Coronary artery (tissue), 2 donors: ENCODE results near the gene TNPO3.

Experiments used
- DNase-seq: peaks from one replicate; pipeline ENCODE4 v3.0.0-alpha.2; 2017; ENCODE audit warnings: low spot score
- H3K27ac ChIP-seq, 2 donors: fragments of 200-600 bp; sonication (generic); one replicate each; pipeline ENCODE4 v1.5.1; 2016 to 2019
- H3K4me3 ChIP-seq: fragments of 200-600 bp; sonication (generic); 2 replicates; pipeline ENCODE4 v1.5.1; 2016; ENCODE audit warnings: mild to moderate bottlenecking, moderate library complexity
- CTCF ChIP-seq: fragments of 200-600 bp; sonication (generic); IDR thresholded peaks from one replicate; pipeline ENCODE4 v1.5.1; 2019; ENCODE audit warnings: antibody characterized with exemption

TNPO3 gene

GRCh38 chr7:129083525-129083924 is 28.6 kb upstream of the TNPO3 start:
- peak; percentile 5 for DNase-seq
- Histone ChIP-seq H3K27ac (no peak overlapping the region), H3K4me3 (no peak overlapping the region)
- no peak for TF ChIP-seq CTCF

DNA sequence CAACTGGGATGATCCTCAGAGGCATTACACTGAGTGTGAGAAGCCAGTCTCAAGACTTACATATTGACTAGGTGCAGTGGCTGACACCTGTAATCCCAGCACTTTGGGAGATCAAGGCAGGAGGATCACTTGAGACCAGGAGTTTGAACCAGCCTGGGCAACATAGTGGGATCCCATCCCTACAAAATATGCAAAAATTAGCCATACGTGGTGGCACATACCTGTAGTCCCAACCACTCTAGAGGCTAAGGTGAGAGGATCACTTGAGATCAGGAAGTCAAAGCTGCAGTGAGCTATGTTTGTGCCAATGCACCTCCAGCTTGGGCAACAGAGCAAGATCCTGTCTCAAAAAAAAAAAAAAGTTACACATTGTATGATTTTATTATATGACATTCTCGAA is 23.5 kb upstream of the TNPO3 start:
- DNase-seq: peak; percentile 14
- Histone ChIP-seq H3K27ac (no peak overlapping the region), H3K4me3 (no peak overlapping the region)
- no peak for TF ChIP-seq CTCF

DNA sequence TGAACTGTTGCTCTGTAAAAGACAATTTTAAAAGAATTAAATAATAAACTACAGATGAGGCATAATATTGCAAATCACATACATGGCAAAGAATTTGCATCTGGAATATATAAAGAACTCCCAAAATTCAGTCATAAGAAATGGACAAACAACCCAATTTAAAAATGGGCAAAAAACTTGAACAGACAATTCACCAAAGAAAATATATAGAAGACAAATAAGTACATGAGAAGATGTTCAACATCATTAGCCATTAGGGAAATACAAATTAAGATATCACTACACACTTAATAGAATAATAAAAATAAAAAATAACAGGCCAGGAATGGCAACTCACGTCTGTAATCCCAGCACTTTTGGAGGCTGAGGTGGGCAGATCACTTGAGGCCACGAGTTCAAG is 22.0 kb upstream of the TNPO3 start:
- no peak for DNase-seq
- no peak overlapping the region for H3K4me3 ChIP-seq
- no peak for TF ChIP-seq CTCF
- H3K27ac ChIP-seq: no peak overlapping the region

- DNase-seq: no peak
- Histone ChIP-seq H3K27ac (no peak overlapping the region), H3K4me3 (no peak overlapping the region)
- TF ChIP-seq CTCF: no peak
Observed at GRCh38 chr7:129074994-129075393, 20.1 kb upstream of the TNPO3 start.

DNA sequence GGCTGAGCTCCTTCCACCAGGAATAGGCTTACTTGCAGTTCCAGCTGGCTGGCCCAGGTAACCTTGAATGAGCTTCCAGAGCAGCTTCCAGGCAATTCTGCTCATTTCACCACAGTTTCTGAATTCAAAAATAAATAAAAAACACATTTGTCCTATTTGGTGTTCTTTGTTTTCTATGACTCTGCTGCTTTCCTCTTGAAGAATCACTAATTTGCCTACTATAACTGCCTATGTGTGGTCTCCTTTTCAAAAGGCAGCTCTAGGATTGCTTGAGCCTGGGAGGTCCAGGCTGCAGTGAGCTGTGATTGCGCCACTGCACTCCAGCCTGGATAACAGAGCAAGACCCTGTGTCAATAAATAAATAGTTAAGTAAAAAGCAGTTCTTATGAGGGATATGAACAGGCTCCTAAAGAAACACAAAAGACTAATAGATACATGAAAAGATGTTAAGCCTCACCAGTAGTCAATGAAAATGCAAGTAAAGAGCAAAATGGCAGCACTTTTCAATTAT is 19.5 kb upstream of the TNPO3 start:
- TF ChIP-seq CTCF: no peak
- DNase-seq: no peak
- Histone ChIP-seq H3K4me3 (no peak overlapping the region), H3K27ac (no peak overlapping the region)

DNA sequence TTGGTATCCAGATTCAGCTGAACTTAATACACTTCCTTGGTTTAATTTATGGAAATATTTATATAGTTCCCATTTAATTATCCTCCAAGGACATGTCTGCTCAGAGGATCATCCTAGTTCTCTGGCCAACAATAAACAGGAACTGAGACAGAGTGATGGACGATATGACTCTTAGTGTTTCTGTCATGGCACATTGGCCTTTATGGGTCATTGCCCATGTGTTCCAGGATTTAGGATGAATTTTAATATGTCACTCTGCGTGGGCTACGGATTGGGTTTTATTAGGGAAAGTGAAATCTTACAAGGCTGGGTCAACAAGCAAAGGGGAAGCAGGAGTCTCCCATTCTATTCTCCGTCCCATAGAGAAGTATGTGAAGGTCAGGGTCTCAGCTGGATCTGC is 18.8 kb upstream of the TNPO3 start:
- Histone ChIP-seq H3K27ac (no peak overlapping the region), H3K4me3 (no peak overlapping the region)
- DNase-seq: no peak
- no peak for TF ChIP-seq CTCF

DNA sequence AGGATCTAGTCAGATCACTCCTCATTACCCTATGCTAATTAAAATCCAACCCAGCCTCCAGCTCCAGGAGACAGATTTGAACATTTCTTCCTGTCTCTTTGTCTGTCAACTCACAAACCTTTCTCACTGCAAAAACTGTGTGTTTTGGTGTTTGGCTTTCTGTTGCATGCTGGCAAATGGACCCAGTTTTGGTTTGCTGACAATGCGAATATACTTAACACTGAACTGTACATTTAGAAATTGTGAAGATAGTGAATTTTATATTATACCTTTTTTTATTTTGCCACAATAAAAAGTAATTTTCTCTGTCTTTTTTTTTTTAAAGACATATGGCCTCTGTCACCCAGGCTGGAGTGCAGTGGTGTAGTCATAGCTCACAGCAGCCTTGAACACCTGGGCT is 18.3 kb upstream of the TNPO3 start:
- Histone ChIP-seq H3K27ac (no peak overlapping the region), H3K4me3 (no peak overlapping the region)
- DNase-seq: peak; percentile 5
- no peak for TF ChIP-seq CTCF
